GM19035 (cell line): ENCODE measurements around the gene THBS1.

Source experiments
- ATAC-seq: cut with Tn5 transposase; IDR thresholded peaks from one replicate; pipeline ENCODE4 v1.9.1; 2021; ENCODE audit not compliant: unreplicated experiment

Gene THBS1

GRCh38 chr15:39588531-39589192 is 7.8 kb downstream of the THBS1 start:
- ATAC-seq: no peak

DNA sequence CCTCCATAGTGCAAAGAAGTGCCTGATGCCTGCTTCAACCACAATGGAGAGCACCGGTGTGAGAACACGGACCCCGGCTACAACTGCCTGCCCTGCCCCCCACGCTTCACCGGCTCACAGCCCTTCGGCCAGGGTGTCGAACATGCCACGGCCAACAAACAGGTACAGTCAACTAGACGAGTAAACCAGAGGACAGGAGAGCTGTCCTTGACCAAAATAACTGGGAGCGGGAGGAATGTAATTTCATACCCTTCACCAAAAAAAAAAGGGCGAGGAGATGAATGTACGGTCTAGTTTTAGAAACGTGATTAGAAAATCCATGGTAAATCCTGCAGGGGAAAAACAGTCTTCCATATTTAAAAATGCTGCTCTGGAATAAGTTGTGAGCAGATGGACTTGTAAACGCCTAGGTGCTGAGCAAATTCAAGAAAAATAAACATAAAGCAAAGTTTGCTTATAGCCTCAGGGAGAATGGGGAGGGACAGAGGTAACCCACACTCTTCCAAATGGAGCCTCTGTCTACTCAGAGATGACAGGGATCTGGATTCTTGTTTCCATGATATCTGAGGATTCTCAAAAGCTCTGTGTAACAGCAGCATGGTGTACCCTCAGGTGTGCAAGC is 8.4 kb downstream of the THBS1 start:
- ATAC-seq: no peak

GRCh38 chr15:39589815-39590644 is 9.2 kb downstream of the THBS1 start:
- no peak for ATAC-seq

GRCh38 chr15:39591141-39591895 is 10.4 kb downstream of the THBS1 start:
- no peak for ATAC-seq

DNA sequence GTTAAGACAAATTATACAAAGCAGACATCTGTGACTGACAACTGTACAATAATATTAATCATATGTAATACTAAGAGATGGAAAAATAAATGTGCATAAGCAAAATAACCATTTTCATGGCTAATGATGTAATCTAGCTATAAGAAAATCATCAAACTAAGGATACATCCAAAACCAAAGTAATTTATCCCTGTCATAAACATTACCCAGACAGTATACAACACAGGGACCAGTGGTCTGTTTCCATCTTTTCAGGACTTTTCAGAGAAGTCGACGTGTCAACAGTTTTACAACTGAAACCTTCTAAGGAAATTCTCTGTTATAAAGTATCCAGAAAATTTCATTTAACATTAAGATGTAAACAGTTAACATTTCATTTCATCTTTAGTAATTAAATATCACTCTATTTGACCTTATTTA is 11.0 kb downstream of the THBS1 start:
- no peak for ATAC-seq

- ATAC-seq: no peak
Observed at GRCh38 chr15:39592500-39592899, 11.6 kb downstream of the THBS1 start.

DNA sequence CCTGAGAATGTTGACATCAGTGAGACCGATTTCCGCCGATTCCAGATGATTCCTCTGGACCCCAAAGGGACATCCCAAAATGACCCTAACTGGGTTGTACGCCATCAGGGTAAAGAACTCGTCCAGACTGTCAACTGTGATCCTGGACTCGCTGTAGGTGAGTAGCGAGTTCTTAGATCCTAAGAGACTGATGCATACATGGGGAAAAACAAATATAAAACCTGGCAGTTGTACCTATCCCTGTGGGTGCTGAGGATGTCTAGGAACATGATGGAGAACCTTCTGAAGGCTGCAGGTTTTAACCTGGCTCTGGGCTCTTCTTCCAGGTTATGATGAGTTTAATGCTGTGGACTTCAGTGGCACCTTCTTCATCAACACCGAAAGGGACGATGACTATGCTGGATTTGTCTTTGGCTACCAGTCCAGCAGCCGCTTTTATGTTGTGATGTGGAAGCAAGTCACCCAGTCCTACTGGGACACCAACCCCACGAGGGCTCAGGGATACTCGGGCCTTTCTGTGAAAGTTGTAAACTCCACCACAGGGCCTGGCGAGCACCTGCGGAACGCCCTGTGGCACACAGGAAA is 12.3 kb downstream of the THBS1 start:
- no peak for ATAC-seq

DNA sequence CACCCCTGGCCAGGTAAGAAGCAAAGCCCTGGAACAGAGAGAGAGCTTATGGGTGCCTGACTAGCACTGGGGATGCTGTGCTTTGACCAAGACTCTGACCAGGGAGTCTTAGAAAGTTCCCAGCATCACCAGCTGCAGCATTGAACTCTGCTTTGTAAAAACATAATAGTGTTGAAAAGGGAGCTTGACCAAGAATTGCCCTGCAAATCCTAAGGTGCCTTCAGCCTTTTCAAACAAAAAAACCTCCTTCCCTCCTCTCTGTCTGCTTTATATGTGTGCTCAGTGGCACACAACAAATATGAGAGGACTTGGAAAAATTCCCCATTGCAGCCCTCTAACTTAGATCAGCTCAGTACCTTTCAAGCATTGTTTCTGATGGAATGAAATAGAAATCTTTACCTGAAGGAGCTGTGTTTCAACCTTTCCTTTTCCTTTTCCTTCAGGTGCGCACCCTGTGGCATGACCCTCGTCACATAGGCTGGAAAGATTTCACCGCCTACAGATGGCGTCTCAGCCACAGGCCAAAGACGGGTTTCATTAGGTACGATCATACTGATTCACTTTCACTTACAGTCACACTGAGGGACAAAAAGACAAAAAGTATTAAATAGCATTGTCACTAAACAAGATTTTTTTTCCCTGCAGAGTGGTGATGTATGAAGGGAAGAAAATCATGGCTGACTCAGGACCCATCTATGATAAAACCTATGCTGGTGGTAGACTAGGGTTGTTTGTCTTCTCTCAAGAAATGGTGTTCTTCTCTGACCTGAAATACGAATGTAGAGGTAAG is 13.0 kb downstream of the THBS1 start:
- ATAC-seq: no peak

DNA sequence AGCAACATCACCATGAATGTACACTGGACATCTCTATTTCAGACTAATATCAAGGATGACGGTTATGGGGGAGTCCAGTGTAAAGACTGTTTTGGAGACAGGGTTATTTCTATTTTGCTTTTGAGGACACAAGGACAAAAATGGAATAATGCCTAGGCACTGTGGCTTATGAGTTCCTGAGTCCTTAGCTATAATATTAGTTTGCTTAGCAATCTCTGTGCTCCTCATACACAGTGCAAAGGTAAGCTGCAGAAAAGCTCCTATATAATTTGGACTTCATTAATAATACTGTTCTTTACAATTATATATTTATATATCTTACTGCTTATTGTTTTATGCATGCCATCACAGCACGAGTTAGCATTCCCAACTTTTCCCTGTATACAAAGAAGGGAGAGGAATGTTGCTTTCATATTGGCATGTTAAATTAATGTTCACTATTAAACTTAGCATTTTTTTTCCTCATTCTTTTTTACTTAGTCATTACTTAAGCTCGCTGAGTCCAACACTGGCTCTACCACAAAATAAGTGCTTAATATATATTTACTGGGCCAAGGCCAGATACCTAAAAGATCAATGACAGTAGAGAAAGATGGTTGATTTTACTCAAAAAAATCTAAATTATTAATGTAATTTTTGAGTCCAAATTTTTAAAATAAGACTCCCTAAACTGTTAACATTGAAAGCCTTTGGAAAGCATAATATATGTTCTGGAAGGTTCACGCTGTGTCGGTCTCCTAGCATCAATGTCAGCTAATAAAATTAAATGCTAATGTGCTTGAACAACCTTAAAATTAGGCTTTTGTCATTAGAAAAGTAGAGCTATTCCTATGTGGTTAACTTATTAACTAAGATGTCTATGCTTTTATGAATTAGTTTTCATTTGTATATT is 13.8 kb downstream of the THBS1 start:
- ATAC-seq: no peak

DNA sequence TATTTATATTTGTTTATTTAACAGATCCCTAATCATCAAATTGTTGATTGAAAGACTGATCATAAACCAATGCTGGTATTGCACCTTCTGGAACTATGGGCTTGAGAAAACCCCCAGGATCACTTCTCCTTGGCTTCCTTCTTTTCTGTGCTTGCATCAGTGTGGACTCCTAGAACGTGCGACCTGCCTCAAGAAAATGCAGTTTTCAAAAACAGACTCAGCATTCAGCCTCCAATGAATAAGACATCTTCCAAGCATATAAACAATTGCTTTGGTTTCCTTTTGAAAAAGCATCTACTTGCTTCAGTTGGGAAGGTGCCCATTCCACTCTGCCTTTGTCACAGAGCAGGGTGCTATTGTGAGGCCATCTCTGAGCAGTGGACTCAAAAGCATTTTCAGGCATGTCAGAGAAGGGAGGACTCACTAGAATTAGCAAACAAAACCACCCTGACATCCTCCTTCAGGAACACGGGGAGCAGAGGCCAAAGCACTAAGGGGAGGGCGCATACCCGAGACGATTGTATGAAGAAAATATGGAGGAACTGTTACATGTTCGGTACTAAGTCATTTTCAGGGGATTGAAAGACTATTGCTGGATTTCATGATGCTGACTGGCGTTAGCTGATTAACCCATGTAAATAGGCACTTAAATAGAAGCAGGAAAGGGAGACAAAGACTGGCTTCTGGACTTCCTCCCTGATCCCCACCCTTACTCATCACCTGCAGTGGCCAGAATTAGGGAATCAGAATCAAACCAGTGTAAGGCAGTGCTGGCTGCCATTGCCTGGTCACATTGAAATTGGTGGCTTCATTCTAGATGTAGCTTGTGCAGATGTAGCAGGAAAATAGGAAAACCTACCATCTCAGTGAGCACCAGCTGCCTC is 14.7 kb downstream of the THBS1 start:
- ATAC-seq: no peak

GRCh38 chr15:39596358-39597051 is 15.6 kb downstream of the THBS1 start:
- no peak for ATAC-seq

- ATAC-seq: no peak
Observed at GRCh38 chr15:39597336-39597735, 16.5 kb downstream of the THBS1 start.

- ATAC-seq: no peak
Observed at GRCh38 chr15:39597751-39598185, 16.9 kb downstream of the THBS1 start.

DNA sequence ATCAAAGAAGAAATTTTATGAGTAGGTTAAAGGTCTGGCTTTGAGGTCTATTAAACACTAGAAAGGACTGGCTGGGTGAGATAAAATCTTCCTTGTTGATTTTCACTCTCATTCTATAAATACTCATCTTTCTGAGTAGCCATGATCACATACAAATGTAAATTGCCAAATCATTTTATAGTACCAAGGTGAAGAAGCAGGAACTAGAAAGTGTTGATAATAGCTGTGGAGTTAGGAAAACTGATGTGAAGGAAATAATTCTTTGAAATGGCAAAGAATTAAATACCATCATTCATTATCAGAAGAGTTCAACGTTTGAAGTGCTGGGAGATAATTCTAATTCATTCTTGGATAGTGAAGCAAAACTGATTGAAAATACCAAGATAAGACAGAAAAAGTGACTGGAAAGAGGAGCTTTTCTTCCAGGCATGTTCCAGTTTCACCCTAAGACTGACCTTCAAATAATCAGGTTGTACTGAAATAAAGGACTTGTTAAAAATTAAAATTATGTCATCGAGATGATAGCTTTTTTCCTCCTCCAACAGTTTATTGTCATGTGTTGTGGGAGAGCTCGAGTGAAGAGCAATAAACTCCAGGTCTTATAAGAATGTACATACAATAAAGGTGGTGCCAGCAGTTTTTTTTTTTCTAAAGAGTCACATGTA is 17.4 kb downstream of the THBS1 start:
- ATAC-seq: no peak

GRCh38 chr15:39598958-39599845 is 18.3 kb downstream of the THBS1 start:
- ATAC-seq: no peak

DNA sequence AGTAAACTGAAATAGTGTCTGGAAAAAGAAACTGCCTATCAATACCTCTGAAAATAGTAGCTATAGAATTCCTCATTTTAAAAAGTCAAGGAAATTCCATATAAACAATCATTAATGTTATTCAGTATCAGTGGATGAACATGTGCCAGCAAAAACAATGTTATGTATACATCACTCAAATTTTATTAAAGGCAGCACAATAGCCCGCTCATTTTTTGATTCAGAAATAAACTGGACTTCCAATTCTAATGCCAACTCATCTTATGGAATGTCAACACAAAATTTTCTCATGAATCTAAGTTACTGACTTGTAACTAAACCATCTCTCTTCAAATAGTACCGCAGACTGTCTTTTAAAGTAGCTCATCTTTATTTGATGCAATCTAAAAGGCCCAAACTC is 19.0 kb downstream of the THBS1 start:
- no peak for ATAC-seq
